Activated CD4-positive, alpha-beta T cell treated with anti-CD3 and anti-CD28 coated beads, Interleukin-2, Interleukin-6, amounts not matched to agents 100 ng/mL and 50 ng/mL, durations not matched to agents 16 hours and 8 hours (primary cell): Measurements from ENCODE around the gene DHFR.
"Not testable (repeated sequence)": the region's sequence is repeated elsewhere in the genome, so short reads cannot be mapped to it uniquely, and the experiment has no call there.

ENCODE experiments used
- DNase-seq: peaks from one replicate; pipeline ENCODE4 v3.0.0-alpha.2; 2020

DHFR gene

DNA sequence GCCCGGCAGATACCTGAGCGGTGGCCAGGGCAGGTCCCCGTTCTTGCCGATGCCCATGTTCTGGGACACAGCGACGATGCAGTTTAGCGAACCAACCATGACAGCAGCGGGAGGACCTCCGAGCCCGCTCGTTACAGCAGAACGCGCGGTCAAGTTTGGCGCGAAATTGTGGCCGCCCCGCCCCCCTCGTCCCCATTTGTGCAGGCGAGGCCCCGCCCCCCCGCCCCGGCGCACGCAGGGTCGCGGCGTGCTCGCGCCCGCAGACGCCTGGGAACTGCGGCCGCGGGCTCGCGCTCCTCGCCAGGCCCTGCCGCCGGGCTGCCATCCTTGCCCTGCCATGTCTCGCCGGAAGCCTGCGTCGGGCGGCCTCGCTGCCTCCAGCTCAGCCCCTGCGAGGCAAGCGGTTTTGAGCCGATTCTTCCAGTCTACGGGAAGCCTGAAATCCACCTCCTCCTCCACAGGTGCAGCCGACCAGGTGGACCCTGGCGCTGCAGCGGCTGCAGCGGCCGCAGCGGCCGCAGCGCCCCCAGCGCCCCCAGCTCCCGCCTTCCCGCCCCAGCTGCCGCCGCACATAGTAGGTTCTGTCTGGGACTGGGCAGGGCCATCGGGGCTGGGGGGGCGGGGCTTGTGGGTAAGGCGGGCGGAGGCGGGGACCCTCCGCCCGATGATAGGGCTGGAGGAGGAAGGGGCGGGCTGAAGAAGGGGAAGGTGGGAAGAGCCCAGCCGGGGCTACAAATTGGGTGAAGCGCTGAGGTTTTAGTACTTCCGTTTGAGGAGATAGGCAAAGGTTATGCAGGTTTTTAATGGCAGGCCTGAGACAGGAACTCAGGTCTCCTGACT, at the start of gene DHFR, which contains the start of gene MSH3:
DHFR (minus strand) TSS at position 593 of the 840 bp plus-strand sequence; CDS start at position 99, 494 bp downstream.
MSH3 (plus strand) TSS at position 262 of the 840 bp plus-strand sequence; CDS start at position 338, 76 bp downstream.
- DNase-seq = peak; percentile 93

DNA sequence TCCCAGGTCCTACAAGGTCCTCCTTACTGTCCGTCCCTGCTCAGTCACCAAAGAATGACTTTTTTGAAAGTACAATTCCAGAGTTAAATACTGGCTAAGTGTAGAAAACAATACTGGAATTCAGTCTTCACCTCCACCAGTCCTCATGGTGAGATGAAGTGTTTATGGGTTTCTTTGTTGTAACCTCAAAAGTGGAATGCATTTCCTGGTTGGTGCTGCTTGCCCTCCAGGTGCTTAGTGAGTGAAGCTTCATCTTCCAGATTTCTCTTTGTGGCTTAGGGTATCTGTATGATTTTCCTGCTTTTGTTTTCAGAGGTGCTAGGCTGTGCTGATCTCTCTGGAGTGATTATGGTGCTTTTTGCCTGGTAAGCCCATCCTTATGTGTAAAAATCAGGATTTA, 49.4 kb upstream of the DHFR start:
- no peak for DNase-seq

DNA sequence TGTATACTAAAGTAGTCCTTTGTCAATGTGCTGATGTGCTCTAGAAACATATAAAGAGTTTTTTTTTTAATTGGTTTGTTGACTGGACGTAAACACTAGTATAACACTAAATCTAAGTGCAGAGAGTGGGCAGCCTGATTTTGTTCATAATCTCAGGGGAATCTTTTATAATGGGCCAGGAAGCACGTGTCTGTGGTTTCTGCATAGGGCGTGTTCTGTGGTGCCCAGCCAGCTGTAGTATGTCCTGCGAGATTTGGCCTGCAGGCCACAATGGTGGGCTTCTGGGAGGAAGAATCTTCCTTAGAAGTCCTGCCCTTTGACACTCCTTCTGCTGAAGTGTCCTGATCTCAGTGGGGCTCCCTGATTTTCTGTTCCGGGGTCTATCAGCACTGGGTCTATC, 49.0 kb upstream of the DHFR start:
- DNase-seq = no peak

DNA sequence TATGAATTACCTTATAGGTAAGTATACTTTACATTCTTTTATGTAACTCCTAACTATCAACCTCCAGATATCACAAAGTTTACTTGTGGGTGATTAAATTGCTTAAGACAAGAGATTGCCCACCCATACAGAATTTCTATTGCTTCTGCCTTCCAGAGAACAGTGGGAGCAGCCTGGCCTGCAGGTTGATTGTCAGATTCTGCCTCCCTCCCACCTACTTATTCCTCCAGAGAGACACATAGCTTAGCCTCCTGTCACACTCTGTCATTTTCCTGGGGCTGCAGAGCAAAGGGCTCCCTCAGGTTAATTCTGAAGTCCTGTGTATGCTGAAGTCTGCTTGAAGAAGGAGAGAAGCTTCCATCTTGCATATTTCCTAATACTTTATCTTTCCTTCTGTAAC, 48.5 kb upstream of the DHFR start:
- no peak for DNase-seq

DNA sequence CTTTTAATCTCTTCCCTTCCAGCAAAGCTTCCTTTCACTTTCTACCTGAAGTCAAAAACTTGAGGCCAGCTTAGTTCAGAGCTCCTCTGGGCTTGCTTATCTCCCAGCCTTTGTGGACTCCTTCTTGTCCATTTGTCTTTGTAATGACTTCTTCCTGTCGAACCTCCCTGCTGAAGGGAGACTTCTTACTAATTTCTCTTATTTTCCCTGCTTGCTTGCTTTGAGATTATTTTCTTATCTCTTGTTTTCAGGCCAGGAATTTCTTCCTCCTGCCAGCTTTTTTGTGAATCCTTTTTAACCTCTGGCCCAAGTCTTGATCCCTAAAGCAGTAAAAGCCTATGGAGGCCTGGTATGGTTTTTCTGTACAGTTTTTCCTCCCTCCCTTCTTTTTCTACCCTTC, 46.8 kb upstream of the DHFR start:
- DNase-seq = no peak

DNA sequence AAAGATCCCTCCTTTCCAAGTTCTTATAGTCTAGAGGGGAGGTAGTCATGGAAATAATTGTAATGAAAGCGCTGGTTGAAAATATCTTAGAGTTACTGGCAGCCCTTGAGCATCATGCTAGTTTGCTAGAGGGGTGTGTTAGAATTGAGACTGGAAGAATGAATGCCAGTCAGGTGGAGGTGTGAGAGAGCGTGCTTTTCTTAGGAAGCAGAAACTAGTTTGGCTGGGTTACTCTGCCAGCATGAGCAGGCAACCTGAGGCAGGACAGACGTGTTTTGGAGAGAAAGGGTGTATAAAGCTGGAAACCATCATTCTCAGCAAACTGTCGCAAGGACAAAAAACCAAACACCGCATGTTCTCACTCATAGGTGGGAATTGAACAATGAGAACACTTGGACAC, 43.6 kb upstream of the DHFR start:
- no peak for DNase-seq

DNA sequence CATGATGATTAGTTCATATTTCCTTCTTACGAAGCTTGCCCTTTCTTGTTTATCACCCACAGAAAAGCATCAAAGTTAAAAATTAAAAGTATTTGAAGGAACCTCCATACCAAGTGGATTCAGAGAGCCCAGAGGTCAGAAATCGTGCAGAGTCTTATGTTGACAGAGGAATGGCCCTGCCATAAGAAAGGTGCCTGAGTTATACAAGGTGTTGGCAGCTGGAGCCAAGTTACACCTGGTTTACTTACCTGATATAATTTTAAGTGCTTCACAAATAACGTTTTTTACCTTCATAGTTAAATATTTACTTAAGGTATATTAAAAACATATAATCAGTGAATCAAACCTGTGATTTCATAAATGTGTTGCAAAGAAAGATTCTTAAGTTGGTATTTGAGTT, 42.3 kb upstream of the DHFR start:
- no peak for DNase-seq

DNA sequence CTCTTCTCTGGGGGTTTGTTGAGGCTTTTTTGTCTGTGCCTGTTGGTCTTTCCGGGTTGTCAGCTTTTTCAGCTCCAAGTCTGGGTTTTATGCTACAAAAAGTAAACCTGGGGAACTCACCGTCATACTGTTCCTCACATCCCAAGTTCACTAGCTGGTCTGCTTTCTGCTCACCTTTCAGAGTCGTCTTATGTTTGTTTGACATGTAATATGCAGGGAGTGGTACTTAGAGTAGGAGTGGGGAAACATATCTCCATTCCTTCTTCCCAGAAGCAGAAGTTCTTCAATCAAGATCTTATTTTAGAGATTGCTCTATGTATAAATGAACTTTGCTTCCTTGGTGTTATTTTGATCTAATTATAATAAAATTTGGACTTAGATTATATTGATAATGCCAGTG, 41.7 kb upstream of the DHFR start:
- no peak for DNase-seq

DNA sequence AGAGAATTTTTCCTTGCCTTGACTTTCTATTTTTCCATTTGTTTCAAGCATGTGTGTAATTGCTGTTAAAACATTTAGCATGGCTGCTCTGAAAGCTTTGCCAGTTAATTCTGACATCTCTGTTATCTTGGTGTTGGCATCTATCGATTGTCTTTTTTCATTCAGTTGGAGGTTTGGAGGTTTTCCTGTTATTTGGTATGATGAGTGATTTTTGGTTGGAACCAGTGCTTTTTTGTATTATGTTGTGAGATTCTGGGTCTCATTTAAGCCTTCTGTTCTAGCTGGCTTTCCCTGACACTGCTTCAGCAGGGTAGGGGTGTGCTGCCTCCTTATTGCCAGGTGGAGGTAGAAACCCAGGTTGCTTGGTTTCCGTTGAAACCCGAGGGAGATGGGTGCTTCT, 40.9 kb upstream of the DHFR start:
- DNase-seq = no peak

DNA sequence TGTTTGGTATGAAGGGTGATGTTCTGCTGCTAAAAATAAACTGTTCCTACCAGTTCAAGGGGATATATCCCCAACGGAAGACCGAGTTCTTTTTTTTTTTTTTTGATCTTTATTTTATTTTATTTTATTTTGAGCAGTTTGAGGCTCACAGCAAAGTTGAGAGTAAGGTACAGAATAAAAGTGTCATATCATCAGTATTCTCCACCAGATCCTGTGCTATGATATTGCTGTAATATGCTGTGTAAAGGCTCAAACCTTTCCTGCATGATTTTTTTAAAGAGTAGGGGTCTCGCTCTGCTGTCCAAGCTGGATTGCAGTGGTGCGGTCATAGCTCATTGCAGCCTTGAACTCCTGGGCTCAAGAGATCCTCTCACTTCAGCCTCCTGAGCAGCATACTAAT, 34.8 kb upstream of the DHFR start:
- no peak for DNase-seq

DNA sequence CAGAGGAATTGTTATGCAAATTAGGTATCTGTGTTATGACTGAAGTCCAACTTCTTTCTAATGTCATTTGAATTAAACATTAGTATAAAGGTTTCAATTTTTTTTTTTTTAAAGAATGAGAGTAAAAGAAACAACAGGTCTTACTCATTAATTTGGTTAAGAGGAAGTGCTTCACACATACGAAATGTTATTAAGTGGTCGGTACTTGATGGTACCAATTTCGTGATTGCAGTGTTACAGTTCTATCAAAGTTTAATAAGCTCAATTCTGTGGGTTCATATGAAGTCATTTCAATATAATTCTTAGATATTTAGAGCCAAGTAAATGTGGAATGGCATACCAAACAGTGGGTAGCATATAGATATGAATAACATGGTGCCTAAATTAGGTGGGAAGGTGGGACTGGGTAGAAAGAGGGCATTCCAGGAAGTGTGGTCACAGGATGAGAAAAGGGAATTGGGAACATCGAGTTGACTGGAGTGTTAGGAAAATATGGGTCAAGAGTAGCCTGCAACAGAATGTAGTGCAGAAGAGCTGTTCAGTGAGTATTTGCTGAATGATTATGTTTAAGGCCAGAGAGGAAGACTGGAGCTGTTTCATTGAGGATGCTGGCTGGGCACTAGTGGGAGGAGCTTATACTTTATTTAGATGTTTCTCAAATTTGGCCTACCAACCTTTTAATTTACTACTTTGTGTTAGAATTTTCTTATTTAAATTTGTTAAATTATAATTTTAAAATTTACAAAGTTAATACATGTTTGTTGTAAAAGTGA, 34.1 kb upstream of the DHFR start:
- no peak for DNase-seq

DNA sequence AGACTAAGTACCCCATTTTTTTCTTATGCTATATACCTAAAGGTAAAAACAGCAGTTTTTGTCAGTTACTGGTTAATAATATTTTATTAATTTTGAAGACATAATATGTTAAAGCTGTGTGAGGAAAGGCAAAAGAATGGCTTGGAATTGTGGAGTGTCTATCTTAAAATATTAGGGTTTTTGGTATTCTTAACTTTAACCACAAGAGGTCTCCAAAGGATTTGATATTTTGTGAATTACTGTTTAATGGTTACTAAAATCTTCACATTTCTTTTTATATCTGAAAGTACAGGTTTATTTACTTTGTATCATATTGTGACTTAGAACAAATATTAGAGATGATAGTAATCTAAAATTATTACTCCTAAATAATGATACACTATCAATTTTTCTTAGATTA, 32.0 kb upstream of the DHFR start:
- DNase-seq = no peak

DNA sequence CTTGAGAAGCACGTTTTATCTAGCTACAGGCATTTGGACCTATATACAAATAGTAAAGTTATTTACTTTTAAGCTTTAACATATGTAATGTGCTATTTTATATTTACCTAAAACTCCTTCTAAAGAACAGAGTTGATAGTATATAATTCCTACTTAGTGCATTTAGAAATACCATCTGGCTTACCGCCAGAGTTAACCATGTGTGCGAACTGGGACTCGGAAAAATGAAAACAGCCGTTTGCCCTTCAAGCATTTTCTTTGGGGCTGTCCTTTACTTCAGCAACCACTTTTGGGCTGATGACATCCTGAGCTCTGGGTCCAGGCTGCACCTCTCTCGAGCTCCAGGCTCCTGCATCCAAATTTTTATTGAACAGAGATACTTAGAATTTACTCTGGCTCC, 21.9 kb upstream of the DHFR start:
- no peak for DNase-seq

DNA sequence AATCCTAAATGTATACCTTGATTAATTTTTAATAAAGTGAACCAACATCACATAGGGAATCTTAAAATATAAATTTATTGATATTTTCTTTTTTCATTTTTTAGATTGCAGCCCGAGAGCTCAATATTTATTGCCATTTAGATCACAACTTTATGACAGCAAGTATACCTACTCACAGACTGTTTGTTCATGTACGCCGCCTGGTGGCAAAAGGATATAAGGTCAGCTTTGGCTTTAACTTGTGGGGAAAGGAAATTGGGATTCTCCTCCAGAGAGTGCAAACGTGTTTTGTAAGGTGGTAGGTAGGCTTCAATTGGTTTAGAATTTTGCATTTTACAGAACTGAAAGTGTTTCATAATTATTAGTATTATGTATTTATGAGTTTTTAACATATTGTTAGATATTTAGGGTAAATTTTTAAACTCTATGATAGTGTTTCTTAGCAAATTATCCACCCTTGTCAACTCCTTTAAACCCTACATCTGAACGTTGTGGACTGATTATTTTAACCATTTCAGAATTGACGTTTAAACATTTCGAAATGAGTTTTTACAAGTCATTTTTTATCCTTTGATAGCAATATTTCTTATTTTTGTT, 17.5 kb upstream of the DHFR start:
- peak; percentile 76 for DNase-seq

DNA sequence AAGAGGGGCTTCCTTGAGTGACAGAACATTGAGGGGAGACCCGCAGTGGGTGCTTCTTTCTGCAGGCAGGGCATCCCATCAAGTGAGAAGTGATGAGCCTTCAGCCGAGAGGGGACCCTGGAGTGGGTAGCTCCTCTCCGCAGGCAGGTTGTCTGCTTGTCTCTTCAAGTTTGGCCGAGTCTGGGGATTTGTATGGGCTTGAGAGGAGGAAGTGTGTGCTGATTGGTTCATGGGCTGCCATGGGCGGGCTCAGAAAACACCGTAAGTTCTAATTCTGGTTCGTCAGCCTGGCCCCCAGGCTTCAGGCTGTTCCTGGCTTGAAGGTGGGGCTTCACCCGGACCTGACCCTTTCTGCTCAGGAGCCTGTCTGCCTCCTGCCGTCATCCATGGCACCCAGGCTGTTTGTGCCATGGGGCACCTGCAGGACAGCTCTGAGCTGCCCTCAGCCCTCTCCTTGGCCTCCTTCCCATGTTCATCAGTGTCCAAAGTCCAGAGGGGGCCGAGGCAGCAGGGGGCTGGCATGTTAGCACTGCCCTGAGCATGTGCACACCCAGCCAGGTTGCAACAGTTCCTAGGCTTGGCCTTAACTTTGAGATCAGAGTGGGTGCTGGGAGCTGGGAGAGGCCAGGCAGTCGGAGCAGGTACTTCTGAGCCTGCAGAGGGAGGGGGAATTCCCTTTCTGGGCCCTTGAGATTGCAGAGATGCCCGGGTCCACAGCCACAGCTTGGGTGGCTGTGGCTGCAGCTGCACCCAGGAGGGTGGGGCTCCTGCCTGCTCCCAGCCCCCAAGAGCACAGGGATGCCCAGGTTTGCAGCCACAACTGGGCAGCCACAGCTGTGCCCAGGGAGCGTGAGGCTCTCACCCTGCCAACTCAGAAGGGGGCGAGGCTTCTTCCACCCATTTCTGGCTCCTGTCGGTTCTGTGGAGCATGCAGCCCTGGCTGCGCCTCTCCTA, 13.5 kb upstream of the DHFR start:
- no peak for DNase-seq

DNA sequence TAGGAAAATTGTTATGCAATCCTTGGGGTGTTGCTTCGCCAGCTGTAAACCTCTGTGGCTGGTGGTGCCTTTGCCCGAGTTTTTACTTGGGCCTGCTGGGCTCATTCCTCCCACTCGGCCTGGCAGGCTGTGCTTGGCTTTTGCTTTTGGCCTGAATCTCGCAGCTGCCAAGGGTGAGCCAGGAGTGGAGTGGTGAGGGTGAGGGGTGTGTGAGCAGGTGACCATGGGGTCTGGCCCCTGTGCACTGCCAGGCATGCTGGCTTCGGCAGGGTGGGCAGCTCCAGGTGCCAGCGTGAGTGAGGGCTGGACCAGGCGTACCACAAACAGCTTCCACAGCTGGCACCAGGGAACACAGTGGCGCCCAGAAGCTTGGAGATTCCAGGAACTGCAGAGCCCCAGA, 12.6 kb upstream of the DHFR start:
- DNase-seq = no peak

DNA sequence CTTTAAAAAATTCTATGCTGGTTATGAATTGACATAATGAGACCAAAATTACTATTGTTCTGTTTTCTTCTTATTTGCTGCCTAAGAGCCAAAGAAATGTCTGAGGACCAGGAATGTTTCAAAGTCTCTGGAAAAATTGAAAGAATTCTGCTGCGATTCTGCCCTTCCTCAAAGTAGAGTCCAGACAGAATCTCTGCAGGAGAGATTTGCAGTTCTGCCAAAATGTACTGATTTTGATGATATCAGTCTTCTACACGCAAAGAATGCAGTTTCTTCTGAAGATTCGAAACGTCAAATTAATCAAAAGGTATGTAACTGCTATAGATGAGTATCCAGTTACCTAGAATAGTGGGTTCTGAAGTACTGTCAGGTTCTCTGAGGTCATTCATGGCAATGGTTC, 10.3 kb upstream of the DHFR start:
- DNase-seq = no peak

DNA sequence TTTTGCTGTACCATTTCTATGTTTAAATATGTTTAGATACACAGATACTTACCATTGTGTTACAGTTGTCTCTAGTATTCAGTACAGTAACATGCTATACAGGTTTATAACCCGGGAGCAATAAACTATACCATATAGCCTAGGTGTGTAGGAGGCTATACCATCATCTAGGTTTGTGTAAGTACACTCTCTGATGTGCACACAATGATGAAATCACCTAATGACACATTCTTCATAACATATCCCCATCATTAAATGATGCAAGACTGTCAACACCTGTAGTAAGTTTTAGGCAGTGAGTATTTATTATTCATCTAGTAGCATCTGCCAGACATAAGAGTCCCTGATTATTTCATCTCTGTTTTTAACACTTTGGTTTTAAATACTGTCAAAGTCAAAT, 7.3 kb upstream of the DHFR start:
- DNase-seq = no peak

DNA sequence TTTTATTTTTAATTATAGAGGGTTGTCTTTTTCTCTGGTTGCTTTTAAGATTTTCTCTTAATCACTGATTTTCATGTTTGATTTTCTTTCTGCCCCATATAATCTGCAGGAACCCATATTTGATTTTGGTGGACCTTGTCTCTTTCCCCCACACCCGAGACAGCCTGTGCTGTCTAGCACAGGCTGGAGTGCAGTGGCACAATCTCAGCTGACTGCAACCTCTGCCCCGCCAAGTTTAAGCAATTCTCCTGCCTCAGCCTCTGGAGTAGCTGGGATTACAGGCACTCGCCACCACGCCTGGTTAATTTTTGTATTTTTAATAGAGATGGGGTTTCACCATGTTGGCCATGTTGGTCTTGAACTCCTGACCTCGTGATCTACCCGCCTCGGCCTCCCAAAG, 5.9 kb upstream of the DHFR start:
- not testable (repeated sequence) for DNase-seq

DNA sequence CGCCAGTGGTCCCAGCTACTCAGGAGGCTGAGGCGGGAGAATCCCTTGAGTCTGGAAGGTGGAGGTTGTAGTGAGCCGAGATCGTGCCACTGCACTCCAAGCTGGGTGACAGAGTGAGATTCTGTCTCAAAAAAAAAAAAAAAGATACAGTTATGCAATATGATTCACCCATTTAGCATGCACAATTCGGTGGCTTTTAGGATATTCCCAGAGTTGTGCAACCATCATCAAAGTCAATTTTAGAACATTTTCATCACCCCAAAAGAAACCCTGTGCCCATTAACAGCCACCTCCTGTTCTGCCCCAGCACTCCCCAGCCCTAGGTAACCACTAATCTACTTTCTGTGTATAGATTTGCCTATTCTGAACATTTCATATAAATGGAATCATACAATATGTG, 4.3 kb upstream of the DHFR start:
- no peak for DNase-seq

DNA sequence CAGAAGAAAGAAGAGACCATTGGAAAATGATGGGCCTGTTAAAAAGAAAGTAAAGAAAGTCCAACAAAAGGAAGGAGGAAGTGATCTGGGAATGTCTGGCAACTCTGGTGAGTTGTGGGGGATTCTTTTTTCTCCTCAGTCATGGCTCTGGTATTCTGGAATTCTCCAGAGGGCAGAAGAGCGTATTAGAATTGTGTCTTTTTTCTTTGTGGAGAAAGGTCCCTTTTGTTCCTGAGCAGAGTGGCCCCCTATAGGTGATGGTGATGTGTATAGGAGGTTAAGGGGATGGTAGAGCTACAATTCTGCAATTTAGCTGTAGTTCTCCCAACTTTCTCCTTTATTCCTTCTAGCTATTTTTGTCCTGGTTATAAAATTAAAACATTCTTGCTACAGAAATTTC, 1.6 kb upstream of the DHFR start:
- DNase-seq = no peak

DNA sequence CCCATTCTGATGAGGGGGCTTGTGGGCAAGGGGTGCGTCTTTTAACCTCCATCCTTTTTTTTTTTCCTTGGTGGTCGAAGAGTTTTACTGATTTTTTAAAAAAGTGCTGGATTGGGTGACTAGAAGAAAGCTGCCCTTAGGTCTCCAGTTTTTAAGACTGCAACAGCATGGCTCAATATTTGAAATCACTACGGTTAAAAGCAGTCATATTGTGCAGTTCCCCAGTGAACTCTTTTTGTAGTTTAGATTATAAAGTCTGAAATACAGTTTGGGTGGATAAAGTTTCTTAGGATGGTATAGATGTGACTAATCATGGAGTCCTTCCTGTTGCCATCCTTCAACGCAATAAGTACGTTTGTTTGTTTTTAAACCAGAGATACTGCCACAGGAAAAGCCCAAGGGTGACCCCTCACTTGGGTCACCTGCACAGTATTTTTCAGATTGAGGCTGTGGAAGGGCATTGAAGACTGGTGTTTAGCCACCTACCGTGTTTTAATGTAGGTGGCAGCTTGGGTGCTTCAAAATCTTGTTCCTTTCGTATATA, 520 bp upstream of the DHFR start:
- peak; percentile 18 for DNase-seq

DNA sequence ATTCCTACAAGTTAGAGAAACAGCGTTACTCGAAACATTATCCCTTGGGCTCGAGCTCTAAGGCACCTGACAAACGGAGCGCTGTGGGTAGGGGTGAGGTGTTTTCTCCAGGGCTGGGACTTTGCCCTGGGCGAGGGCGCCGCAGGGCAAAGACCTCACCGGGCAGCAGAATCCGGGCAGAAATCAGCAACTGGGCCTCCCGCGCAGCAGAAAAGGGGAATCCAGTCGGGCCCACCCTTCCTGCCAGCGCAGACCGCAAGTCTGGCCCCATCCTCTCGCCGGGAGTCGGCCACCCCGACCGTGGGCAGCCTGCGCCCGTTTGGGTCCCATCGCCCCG, 761 bp downstream of the DHFR start:
- no peak for DNase-seq
